ENCODE results near the gene INPP4B.

Gene INPP4B

GRCh38 chr4:142264961-142265360, 581.1 kb downstream of the INPP4B start:
- no peak overlapping the region for H3K9ac ChIP-seq
- peaks cover 0 to 33% (median 2%) of the 10 kb centered on the region in 10 experiments; a peak in 6 of 20 replicates for H3K4me1 ChIP-seq
- no peak overlapping the region for H3K4me3 ChIP-seq
- no peak overlapping the region for H3K27ac ChIP-seq
- H3K27me3 ChIP-seq: no peaks in the 10 kb centered on the region
- no peaks in the 10 kb centered on the region for H4K20me1 ChIP-seq
- H3K9me3 ChIP-seq (replicated peaks in 1 of 11): no peaks in the 10 kb centered on the region
- TF ChIP-seq Cebpa-rat (IDR thresholded peaks at IDR 0.05): no peak
- H3K36me3 ChIP-seq: peaks cover 0 to 2% (median 0%) of the 10 kb centered on the region in 11 experiments; a peak in 1 of 22 replicates
- H3K4me2 ChIP-seq: peak overlapping the region in 1 of 11 experiments; percentile 2; a peak in 1 of 22 replicates

- Histone ChIP-seq H3K9me3 (replicated peaks in 1 of 11) (no peaks in the 10 kb centered on the region), H3K4me2 (no peak overlapping the region), H4K20me1 (no peaks in the 10 kb centered on the region), H3K36me3 (peaks cover 0 to 5% (median 0%) of the 10 kb centered on the region in 11 experiments; a peak in 1 of 22 replicates), H3K4me3 (no peak overlapping the region), H3K4me1 (peaks cover 0 to 33% (median 2%) of the 10 kb centered on the region in 10 experiments; a peak in 6 of 20 replicates), H3K27ac (no peak overlapping the region), H3K9ac (no peak overlapping the region), H3K27me3 (no peaks in the 10 kb centered on the region)
- no peak for TF ChIP-seq Cebpa-rat (IDR thresholded peaks at IDR 0.05)
Measured at GRCh38 chr4:142262956-142263355, 583.1 kb downstream of the INPP4B start.

GRCh38 chr4:142248946-142249345, 597.2 kb downstream of the INPP4B start:
- Histone ChIP-seq H3K9ac (no peak overlapping the region), H3K4me2 (no peak overlapping the region), H3K36me3 (no peaks in the 10 kb centered on the region), H4K20me1 (no peaks in the 10 kb centered on the region), H3K4me1 (no peaks in the 10 kb centered on the region), H3K9me3 (replicated peaks in 1 of 11) (peaks cover 0 to 4% (median 0%) of the 10 kb centered on the region in 11 experiments; a peak in 2 of 22 replicates), H3K27me3 (no peaks in the 10 kb centered on the region), H3K27ac (no peak overlapping the region), H3K4me3 (no peak overlapping the region)
- TF ChIP-seq Cebpa-rat (IDR thresholded peaks at IDR 0.05): no peak

DNA sequence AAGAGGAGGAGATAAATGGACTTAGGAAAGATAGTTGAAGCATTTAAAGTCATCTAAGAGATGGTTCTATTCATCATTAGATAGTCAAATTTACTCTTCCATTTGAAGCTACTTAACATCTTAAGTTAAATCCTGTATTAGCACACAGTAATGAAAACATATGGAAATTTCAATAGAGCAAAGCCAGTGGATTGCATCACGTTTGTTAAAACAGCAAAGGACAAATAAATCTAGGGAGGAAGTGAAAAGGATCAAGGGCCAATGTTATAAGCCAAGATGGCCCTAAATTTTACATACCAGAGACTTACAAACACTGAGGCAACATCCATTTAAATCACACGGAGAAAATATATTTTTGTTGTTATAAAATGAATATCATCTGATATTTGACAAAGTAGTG, 602.8 kb downstream of the INPP4B start:
- Histone ChIP-seq H3K27me3 (no peaks in the 10 kb centered on the region), H3K9me3 (replicated peaks in 1 of 11) (0 out of 22 replicates have a peak, but pooled peaks cover 0 to 4% (median 0%) of the 10 kb centered on the region in 11 experiments), H3K4me1 (peaks cover 5 to 14% (median 10%) of the 10 kb centered on the region in 10 experiments; a peak in 16 of 20 replicates), H3K4me3 (no peak overlapping the region), H3K9ac (no peak overlapping the region), H3K27ac (no peak overlapping the region), H3K4me2 (peak overlapping the region in 9 of 11 experiments; percentile 0 to 51 (median 45); a peak in 12 of 22 replicates), H4K20me1 (no peaks in the 10 kb centered on the region), H3K36me3 (no peaks in the 10 kb centered on the region)
- TF ChIP-seq Cebpa-rat (IDR thresholded peaks at IDR 0.05): no peak

GRCh38 chr4:142242156-142242555, 603.9 kb downstream of the INPP4B start:
- Histone ChIP-seq H3K27me3 (no peaks in the 10 kb centered on the region), H3K9ac (no peak overlapping the region), H3K4me2 (peak overlapping the region in 8 of 11 experiments; percentile 27 to 51 (median 44); a peak in 10 of 22 replicates), H3K36me3 (no peaks in the 10 kb centered on the region), H3K4me1 (peaks cover 5 to 14% (median 10%) of the 10 kb centered on the region in 10 experiments; a peak in 16 of 20 replicates), H3K27ac (no peak overlapping the region), H3K4me3 (no peak overlapping the region), H3K9me3 (replicated peaks in 1 of 11) (0 out of 22 replicates have a peak, but pooled peaks cover 0 to 4% (median 0%) of the 10 kb centered on the region in 11 experiments), H4K20me1 (no peaks in the 10 kb centered on the region)
- no peak for TF ChIP-seq Cebpa-rat (IDR thresholded peaks at IDR 0.05)

- Histone ChIP-seq H3K27ac (no peak overlapping the region), H3K4me3 (no peak overlapping the region), H3K9ac (no peak overlapping the region), H4K20me1 (no peaks in the 10 kb centered on the region), H3K4me1 (peaks cover 5 to 14% (median 10%) of the 10 kb centered on the region in 10 experiments; a peak in 16 of 20 replicates), H3K27me3 (no peaks in the 10 kb centered on the region), H3K36me3 (no peaks in the 10 kb centered on the region), H3K4me2 (no peak overlapping the region), H3K9me3 (replicated peaks in 1 of 11) (no peaks in the 10 kb centered on the region)
- no peak for TF ChIP-seq Cebpa-rat (IDR thresholded peaks at IDR 0.05)
Measured at GRCh38 chr4:142238589-142238988, 607.5 kb downstream of the INPP4B start.

DNA sequence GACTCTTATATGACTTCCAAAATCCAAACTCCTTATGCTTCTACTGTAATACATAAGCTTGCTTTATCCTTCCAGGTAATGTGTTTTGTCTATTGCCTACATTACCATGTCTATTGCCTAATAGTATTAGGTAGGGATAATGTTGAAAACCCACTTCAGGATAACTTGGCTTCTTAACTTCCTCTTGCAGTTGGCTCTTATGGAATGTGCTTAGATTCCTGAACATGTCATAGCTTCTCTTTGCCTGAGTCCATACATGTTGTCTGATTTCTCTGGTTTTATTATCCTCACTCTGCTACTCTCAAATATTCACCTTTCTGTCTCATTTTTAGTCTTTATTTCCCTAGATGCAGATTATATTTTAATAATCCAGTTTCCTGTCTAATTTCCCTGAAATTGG, 609.8 kb downstream of the INPP4B start:
- Histone ChIP-seq H3K27me3 (no peaks in the 10 kb centered on the region), H3K36me3 (no peaks in the 10 kb centered on the region), H3K4me2 (no peak overlapping the region), H4K20me1 (no peaks in the 10 kb centered on the region), H3K4me1 (no peaks in the 10 kb centered on the region), H3K9ac (no peak overlapping the region), H3K27ac (no peak overlapping the region), H3K4me3 (no peak overlapping the region), H3K9me3 (replicated peaks in 1 of 11) (no peaks in the 10 kb centered on the region)
- no peak for TF ChIP-seq Cebpa-rat (IDR thresholded peaks at IDR 0.05)

GRCh38 chr4:142231787-142232186, 614.3 kb downstream of the INPP4B start:
- TF ChIP-seq Cebpa-rat (IDR thresholded peaks at IDR 0.05): no peak
- Histone ChIP-seq H3K4me1 (no peaks in the 10 kb centered on the region), H3K9me3 (replicated peaks in 1 of 11) (no peaks in the 10 kb centered on the region), H3K4me2 (no peak overlapping the region), H3K27me3 (no peaks in the 10 kb centered on the region), H3K27ac (no peak overlapping the region), H4K20me1 (no peaks in the 10 kb centered on the region), H3K36me3 (no peaks in the 10 kb centered on the region), H3K4me3 (no peak overlapping the region), H3K9ac (no peak overlapping the region)

GRCh38 chr4:142230991-142231390, 615.1 kb downstream of the INPP4B start:
- no peak for TF ChIP-seq Cebpa-rat (IDR thresholded peaks at IDR 0.05)
- Histone ChIP-seq H3K4me2 (no peak overlapping the region), H3K4me1 (no peaks in the 10 kb centered on the region), H3K4me3 (no peak overlapping the region), H4K20me1 (no peaks in the 10 kb centered on the region), H3K27me3 (no peaks in the 10 kb centered on the region), H3K9ac (no peak overlapping the region), H3K36me3 (no peaks in the 10 kb centered on the region), H3K9me3 (replicated peaks in 1 of 11) (no peaks in the 10 kb centered on the region), H3K27ac (no peak overlapping the region)

DNA sequence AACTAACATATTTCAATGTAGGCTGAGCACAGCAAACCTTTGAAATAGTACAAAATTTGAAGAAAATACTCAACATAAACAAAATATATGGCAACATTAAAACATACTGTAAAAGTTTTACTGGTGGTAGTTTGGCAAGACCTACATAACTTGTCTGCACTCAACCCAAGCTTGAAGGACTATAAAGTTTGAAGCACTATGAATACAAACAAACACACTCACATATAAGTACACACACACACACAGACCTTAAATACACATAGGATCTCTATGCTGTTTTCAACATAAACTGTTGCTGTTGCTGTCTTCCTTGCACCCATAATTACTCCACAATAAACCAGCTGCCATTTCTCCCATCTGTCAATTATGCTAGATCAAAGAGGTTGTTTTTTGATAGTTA, 620.1 kb downstream of the INPP4B start:
- Histone ChIP-seq H3K4me2 (no peak overlapping the region), H3K9ac (no peak overlapping the region), H3K27ac (no peak overlapping the region), H3K27me3 (no peaks in the 10 kb centered on the region), H3K36me3 (no peaks in the 10 kb centered on the region), H3K4me1 (no peaks in the 10 kb centered on the region), H4K20me1 (no peaks in the 10 kb centered on the region), H3K4me3 (no peak overlapping the region), H3K9me3 (replicated peaks in 1 of 11) (no peaks in the 10 kb centered on the region)
- no peak for TF ChIP-seq Cebpa-rat (IDR thresholded peaks at IDR 0.05)
